ENCODE data around the gene SPATA2. TPM values are rescaled to one million over a fixed set of nuclear protein-coding genes. Genes with fewer than 3 reads are reported as not detected.
"Not testable (repeated sequence)": the region's sequence is repeated elsewhere in the genome, so short reads cannot be mapped to it uniquely, and the experiment has no call there.

Gene SPATA2
- total RNA-seq, 1 donor from 2014 or later: 4.9 TPM

GRCh38 chr20:49906615-49907154 is 8.6 kb downstream of the SPATA2 start:
- intact Hi-C loops (cut with DNase I): no loop called here

GRCh38 chr20:49906101-49906604 is 9.2 kb downstream of the SPATA2 start:
- DNase-seq (ENCODE audit: low spot score): no peak

More at GRCh38 chr20:49906615-49907154, 8.6 kb downstream of the SPATA2 start:
- DNase-seq (ENCODE audit: low spot score): no peak

GRCh38 chr20:49905415-49906091 is 9.8 kb downstream of the SPATA2 start:
- no peak for DNase-seq (ENCODE audit: low spot score)
- intact Hi-C loops (cut with DNase I): no loop called here

More at GRCh38 chr20:49906101-49906604, 9.2 kb downstream of the SPATA2 start:
- intact Hi-C loops (cut with DNase I): no loop called here

GRCh38 chr20:49904440-49905214 is 10.7 kb downstream of the SPATA2 start:
- intact Hi-C loops (cut with DNase I): no loop called here
- no peak for DNase-seq (ENCODE audit: low spot score)

- no peak for DNase-seq (ENCODE audit: low spot score)
- intact Hi-C loops (cut with DNase I): no loop called here
Observed at GRCh38 chr20:49901588-49901987, 13.7 kb downstream of the SPATA2 start.

GRCh38 chr20:49899541-49900383 is 15.6 kb downstream of the SPATA2 start:
- DNase-seq (ENCODE audit: low spot score): no peak
- intact Hi-C loops (cut with DNase I): no loop called here

- intact Hi-C loops (cut with DNase I): no loop called here
- DNase-seq (ENCODE audit: low spot score): no peak
Observed at GRCh38 chr20:49896204-49896603, 19.1 kb downstream of the SPATA2 start.

- DNase-seq (ENCODE audit: low spot score); intact Hi-C loops (cut with DNase I): not testable (repeated sequence)
Observed at GRCh38 chr20:49895474-49896093, 19.7 kb downstream of the SPATA2 start.

- no peak for DNase-seq (ENCODE audit: low spot score)
- intact Hi-C loops (cut with DNase I): no loop called here
Observed at GRCh38 chr20:49894073-49894470, 21.3 kb downstream of the SPATA2 start.

GRCh38 chr20:49893242-49894072 is 21.9 kb downstream of the SPATA2 start:
- DNase-seq (ENCODE audit: low spot score): no peak
- intact Hi-C loops (cut with DNase I): no loop called here

GRCh38 chr20:49892817-49893216 is 22.5 kb downstream of the SPATA2 start:
- peak; percentile 86 for DNase-seq (ENCODE audit: low spot score)
- intact Hi-C loops (cut with DNase I): no loop called here

- intact Hi-C loops (cut with DNase I): no loop called here
- no peak for DNase-seq (ENCODE audit: low spot score)
Observed at GRCh38 chr20:49892260-49892659, 23.1 kb downstream of the SPATA2 start.

- intact Hi-C loops (cut with DNase I): no loop called here
- no peak for DNase-seq (ENCODE audit: low spot score)
Observed at GRCh38 chr20:49891476-49892110, 23.7 kb downstream of the SPATA2 start.

- intact Hi-C loops (cut with DNase I): no loop called here
- no peak for DNase-seq (ENCODE audit: low spot score)
Observed at GRCh38 chr20:49890471-49891361, 24.6 kb downstream of the SPATA2 start.

GRCh38 chr20:49889935-49890333 is 25.4 kb downstream of the SPATA2 start:
- intact Hi-C loops (cut with DNase I): loop anchor here (5.0 kb wide), 2 partner anchors 278 to 343 kb away; no protein-coding TSS in a partner anchor
- no peak for DNase-seq (ENCODE audit: low spot score)

- no peak for DNase-seq (ENCODE audit: low spot score)
- intact Hi-C loops (cut with DNase I): loop anchor here (5.0 kb wide), 2 partner anchors 277 to 342 kb away; no protein-coding TSS in a partner anchor
Observed at GRCh38 chr20:49889001-49889934, 26.1 kb downstream of the SPATA2 start.
